ENCODE data around the gene DGKB.

DNA sequence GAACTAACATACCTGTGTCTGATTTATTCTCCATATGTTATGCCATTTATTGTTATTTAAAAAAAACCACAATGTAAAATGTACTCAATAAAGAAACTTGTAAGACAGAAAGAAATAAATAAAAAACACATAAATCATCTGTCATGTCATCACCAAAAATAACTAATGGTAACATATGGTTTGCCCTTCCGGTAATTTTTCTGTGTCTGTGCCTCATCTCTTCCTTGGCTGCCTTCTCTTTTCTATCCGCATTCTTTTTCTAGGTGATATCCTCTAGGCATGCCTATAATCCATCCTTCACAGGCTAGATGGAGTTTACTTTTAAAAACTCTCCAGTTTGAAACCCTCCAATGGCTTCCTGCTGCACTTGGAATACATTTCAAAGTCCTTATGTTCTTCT, 609.1 kb downstream of the DGKB start:
- TF ChIP-seq, protein P1, sequence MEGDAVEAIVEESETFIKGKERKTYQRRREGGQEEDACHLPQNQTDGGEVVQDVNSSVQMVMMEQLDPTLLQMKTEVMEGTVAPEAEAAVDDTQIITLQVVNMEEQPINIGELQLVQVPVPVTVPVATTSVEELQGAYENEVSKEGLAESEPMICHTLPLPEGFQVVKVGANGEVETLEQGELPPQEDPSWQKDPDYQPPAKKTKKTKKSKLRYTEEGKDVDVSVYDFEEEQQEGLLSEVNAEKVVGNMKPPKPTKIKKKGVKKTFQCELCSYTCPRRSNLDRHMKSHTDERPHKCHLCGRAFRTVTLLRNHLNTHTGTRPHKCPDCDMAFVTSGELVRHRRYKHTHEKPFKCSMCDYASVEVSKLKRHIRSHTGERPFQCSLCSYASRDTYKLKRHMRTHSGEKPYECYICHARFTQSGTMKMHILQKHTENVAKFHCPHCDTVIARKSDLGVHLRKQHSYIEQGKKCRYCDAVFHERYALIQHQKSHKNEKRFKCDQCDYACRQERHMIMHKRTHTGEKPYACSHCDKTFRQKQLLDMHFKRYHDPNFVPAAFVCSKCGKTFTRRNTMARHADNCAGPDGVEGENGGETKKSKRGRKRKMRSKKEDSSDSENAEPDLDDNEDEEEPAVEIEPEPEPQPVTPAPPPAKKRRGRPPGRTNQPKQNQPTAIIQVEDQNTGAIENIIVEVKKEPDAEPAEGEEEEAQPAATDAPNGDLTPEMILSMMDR (IDR thresholded peaks at IDR 0.05) = no peak
- TF ChIP-seq EP300 (IDR thresholded peaks at IDR 0.05) (no peak), POLR2A (IDR thresholded peaks at IDR 0.05) (no peak)

All from ovary (tissue), 3 donors.